GM19397 (cell line): ENCODE data around the gene ABLIM2.

Experiments
- ATAC-seq: cut with Tn5 transposase; IDR thresholded peaks from one replicate; pipeline ENCODE4 v1.9.1; 2021; ENCODE audit warnings: mild to moderate bottlenecking, moderate library complexity; ENCODE audit not compliant: unreplicated experiment

The ABLIM2 gene

DNA sequence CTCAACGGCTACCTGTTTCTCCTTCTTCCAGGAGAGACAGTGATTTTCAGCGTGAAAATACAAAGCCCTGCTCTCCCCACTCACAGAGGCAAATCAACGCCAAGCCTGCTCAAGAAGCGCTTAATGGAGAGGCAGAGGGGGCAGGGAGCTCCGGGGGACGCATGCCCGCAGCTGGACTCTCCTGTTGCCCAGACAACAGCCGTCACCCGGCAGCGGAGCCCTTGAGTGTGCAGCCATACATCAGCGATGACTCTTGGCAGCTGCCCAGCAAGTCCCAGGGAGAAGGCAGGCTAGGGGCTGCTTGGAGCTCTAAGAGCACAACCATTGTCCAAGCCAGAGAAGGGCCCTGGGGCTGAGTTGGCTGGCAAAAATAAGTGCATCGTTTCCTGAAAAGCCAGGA is 148.0 kb downstream of the ABLIM2 start:
- no peak for ATAC-seq

GRCh38 chr4:8009710-8010511 is 148.7 kb downstream of the ABLIM2 start:
- no peak for ATAC-seq

GRCh38 chr4:8009097-8009496 is 149.5 kb downstream of the ABLIM2 start:
- ATAC-seq: no peak

DNA sequence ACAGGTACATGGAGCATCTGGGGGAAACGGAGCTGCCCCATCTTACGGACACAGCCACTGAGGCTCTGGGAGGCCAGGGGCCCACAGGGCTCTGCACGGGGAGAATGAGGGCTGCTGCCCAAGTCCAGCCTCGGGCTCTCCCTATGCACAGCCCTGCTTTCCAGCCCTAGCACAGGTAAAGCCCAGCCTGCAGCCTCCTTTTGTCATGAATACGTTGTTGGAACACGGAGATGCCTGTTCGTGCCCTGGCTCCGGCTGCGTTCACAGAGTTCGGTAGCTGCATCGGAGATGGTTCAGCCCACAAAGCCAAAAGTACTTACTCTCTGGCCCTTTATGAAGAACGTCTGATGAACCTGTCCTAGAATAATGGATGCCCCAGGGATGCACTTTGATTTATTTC is 150.2 kb downstream of the ABLIM2 start:
- no peak for ATAC-seq

DNA sequence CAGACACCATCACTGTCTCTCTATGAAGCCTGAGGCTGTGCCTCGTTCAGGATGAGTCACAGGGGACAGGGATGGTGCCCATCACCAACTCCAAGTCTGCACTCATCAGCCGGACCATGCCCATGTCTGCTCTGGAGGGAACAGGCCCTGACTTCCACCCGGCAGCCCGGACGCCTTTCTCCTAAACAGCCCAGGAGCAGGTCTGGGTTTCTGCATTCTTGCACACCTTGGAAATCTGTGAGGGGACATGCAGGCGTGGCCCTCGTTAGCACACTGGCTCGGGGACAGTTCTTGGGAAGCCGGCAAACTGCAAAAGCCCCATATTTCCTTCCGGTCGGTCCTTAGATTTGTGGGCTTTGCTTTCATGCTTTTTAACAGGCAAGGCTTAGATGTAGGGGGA is 151.0 kb downstream of the ABLIM2 start:
- no peak for ATAC-seq

DNA sequence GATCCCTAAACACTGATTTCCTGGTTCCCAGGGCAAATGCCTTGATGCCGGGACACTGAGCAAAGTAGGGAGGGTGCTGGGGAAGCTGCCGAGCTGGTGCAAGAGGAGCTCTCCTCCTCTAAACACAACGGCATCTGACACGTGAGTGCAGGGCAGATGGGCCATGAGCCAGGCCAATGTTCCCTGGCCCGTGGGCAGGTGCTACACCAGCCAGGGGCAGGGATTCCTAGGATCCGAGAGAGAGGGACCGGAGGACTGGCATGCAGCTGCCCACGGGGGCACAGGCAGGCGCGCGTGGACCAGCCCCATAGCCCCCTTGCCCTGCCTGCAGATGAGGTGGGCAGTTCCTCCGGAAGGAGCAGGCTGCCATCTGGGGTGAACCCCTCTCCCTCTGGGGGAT is 152.1 kb downstream of the ABLIM2 start:
- no peak for ATAC-seq

- no peak for ATAC-seq
These were observed 152.8 kb downstream of the ABLIM2 start for GRCh38 chr4:8005814-8006215.

DNA sequence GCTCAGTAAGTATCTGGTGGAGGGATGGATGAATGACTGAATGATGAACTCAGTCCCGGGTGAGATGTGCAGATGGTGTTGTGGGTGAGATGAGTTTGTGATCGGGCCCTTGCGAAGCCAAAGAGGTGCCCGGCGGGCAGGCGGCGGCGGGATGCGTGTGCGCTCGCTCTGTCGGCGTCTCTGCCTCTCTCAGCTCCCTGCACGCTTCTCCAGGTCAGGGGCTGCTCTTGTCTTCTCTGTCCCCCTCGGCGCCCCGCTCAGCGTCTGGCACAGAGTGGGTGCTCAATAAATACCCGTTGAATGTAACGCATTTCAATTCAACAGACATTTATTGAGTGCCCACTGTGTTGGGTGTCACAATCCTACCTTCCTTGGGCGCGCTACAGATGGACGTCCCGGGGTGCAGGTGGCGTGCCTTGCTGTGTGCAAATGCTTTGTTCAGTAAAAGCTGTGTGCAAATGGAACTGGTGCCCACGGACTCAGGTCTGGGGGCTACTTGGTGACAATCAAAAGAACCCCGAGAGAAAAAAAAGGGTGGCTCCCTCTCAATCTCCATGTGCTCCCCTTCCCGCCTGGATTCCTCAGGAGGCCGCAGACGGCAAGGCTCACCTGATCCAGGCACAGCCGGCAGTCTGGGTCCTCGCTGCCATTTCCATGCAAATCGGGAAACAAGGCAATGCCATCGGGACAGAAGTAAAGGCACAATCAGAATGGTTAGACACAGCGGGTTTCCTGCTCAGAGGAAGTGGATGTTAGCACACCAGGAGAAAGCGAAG is 153.4 kb downstream of the ABLIM2 start:
- ATAC-seq: no peak

GRCh38 chr4:8004066-8004465 is 154.5 kb downstream of the ABLIM2 start:
- ATAC-seq: no peak

- ATAC-seq: no peak
These were observed 155.9 kb downstream of the ABLIM2 start for GRCh38 chr4:8002525-8003309.

DNA sequence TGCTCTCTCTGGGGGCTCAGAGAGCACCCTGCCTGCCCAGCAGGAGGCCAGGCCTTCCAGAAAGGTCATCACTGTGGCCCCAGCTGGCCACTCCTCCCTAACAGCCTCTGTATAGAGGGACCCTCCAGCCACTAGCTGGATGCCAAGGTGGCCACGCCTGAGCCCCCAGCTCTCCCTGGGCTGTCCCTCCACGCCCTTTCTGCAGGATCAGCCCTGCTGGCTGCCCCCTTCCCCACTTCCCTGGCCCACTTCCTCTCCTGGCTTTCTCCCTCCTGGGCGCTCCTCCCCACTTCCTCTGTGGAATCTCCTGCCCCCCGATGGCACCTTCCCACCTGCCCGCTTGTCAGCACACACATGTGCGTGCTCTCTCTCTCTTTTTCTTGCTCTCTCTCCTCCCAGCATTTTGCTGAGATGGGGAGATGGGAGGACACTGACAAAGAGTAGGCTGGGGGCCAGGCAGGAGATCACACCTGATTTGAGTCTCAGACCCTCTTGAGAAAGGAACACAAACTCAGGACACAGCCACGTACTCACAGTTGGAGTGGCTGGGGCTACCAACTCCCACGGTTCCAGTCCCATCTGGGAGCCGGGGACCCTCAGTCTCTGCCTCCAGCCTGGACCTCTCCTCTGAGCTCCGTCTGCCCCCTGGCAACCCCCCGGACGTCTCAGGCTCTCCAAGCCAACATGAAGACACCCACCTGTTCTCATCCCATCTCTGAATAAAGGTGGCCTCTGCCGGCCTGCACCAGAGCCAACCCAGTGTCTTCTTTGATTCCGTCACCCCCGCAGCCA is 156.9 kb downstream of the ABLIM2 start:
- ATAC-seq: no peak

- no peak for ATAC-seq
These were observed 157.7 kb downstream of the ABLIM2 start for GRCh38 chr4:8000721-8001491.

GRCh38 chr4:8000247-8000646 is 158.4 kb downstream of the ABLIM2 start:
- ATAC-seq: no peak

DNA sequence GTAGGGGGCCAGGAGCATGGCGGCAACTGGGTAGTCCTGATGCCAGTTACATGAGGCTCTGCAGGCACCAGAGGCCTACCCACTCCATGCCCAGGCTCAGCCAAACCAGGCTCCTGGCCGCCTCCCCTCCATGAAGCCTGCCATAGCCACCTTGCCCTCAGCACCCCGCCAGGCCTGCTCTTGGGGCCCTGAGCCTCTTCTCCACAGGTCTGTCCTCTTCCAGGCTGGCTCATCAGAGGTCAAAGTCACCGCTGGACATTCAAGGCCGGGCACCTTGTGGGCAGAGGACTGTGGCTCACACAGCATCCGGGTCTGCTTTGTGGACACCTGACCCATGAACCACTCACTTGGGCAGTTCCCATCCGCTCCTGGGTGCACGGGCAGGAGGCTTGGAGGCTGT is 158.9 kb downstream of the ABLIM2 start:
- ATAC-seq: no peak

- no peak for ATAC-seq
These were observed 159.3 kb downstream of the ABLIM2 start for GRCh38 chr4:7999279-7999678.

DNA sequence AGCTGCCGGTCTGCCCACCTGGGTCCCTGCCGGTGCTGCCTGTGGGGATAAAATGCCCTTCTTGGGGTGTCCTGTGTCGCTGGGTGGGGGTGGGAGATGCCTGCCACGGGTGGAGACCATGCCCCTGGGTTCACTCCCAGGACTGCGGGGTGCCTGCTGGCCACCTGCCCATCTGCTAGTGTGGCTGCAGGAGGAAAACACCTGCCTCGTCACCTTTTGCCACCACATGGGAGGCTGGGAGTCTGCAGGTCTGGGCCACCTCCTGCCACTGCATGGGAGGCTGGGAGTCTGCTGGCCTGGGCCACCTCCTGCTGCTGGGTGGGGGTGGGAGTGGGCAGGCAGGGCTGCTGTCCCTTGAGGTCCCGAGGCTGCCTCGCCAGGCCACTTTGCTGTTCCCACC is 160.2 kb downstream of the ABLIM2 start:
- no peak for ATAC-seq

DNA sequence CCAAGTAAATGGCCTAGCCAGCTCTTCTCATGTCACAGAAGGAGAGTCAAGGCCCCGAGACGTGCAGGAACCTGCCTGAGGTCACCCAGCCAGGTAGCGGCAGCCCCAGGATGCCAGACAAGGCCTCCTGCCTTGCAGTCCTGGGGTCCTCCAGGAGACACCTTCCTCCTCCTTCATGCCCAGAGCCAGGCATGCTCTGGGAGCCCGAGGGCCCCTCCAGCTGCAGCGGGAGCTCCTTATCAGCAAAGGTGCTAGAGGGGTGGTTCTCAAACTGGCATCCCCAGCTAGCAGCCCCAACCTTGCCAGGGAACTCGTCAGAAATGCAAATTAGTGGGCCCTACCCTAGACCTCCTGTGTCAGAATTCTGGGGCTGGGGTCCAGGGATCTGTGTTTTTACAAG is 162.7 kb downstream of the ABLIM2 start:
- no peak for ATAC-seq

- ATAC-seq: no peak
These were observed 163.5 kb downstream of the ABLIM2 start for GRCh38 chr4:7995135-7995534.

DNA sequence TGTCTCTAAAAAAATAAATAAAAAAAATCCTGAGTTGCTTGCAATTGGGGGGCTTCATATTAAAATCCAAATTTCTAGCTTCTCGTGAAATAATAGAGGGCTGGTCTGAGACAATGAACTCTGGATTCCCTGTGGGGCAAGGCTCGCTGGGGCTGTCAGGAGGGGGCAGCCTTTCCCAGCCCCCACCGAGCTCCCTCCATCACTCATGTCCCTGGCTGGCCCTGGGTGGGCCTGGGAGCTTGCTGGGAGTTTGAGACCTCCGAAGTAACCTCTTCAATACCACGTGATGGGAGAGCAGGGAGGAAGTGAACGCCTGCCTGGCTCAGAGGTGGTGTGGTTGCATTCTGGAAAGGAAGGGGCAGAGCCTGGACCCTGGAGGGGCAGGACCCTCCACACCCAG is 164.9 kb downstream of the ABLIM2 start:
- no peak for ATAC-seq

DNA sequence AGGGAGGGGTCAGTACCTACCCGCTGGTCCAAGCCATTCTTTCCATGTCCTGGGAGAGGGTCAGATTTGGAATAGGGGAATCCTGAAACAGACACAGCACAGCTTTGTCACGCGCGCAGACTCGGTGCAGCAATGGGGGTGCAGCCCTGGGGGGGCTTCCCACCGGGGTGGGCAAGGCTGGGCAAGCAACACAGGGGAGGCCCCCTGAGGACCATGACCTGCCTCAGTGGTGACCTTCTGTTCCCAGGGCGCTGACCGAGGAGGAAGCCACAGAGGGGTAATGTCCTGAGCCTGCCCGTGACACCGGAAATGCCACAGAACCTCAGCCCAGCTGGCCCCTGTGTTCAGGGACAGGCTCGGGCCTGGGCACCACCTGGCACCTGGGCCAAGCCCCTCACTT is 165.8 kb downstream of the ABLIM2 start:
- no peak for ATAC-seq
